NCI-H510A treated with DMSO at 0.1 percent for 48 hours (cell line): ENCODE measurements around the gene ARHGAP6.
"Not testable (repeated sequence)": the region's sequence is repeated elsewhere in the genome, so short reads cannot be mapped to it uniquely, and the experiment has no call there.

Source experiments
- DNase-seq: peaks from one replicate; lab custom pipeline; 2025; lab: John Stamatoyannopoulos, UW

ARHGAP6 gene

GRCh38 chrX:11648705-11649519 lies 16.8 kb downstream of the ARHGAP6 start:
- no peak for DNase-seq

DNA sequence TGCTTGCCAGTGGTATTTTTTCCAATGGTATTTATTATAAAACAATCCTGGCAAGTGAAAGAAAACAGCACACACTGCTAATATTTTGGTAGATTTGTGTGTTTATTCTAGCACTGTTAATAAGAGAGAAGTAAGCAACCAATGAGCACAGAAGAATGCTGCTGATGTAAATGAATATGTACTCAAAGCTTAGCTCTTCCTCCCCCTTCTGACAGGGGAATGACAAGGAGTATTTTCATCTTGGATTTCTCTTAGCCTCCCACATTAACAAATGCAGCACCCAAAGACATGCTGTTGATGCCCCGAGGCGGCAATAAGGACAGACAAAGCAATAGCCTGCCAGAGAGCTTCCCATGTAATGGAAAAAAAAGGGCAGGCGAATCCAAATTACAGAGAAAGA lies 18.6 kb downstream of the ARHGAP6 start:
- no peak for DNase-seq

- no peak for DNase-seq
These were observed 24.2 kb downstream of the ARHGAP6 start for GRCh38 chrX:11641349-11642065.

GRCh38 chrX:11640089-11640488 lies 25.6 kb downstream of the ARHGAP6 start:
- no peak for DNase-seq

DNA sequence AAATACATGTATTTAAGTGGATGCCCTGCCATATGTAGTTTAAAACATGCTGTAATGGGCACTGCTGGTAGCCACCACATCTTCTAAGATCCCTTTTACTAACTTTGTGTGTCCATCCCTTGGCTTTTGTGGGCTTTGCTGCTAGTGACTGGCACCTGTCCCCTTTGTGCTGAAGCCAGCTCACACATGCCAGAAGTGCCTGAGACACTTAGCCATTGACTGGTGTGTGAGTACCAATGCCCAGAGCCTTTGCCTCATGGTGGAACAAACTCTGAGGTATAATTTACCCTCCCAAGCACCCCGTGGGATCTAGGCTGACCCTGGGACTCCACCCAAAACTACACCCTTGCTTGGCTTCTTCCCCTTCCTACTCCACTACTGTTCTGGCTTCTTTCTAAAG lies 33.0 kb downstream of the ARHGAP6 start:
- no peak for DNase-seq

- no peak for DNase-seq
These were observed 36.0 kb downstream of the ARHGAP6 start for GRCh38 chrX:11629593-11630211.

- DNase-seq: no peak
These were observed 37.3 kb downstream of the ARHGAP6 start for GRCh38 chrX:11628399-11628798.

GRCh38 chrX:11626351-11626750 lies 39.4 kb downstream of the ARHGAP6 start:
- no peak for DNase-seq

DNA sequence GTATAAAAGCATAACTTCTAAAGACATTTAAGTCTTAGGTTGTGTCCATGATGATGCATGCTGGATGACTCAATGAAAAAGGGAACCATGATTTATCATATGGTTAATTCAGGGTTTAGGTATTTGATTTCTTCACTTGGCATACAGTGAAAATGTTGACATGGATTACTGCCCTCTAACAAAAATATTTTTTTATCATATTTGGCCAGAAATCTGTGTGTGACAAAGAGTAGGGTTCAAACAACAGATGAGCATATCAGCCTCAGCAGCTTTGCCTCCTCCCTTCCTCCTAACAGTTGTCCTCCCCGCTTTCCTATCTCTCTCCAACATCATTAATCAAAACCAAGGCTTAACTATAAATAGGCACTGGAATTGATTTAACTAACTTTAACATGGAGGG lies 46.3 kb downstream of the ARHGAP6 start:
- DNase-seq: no peak

DNA sequence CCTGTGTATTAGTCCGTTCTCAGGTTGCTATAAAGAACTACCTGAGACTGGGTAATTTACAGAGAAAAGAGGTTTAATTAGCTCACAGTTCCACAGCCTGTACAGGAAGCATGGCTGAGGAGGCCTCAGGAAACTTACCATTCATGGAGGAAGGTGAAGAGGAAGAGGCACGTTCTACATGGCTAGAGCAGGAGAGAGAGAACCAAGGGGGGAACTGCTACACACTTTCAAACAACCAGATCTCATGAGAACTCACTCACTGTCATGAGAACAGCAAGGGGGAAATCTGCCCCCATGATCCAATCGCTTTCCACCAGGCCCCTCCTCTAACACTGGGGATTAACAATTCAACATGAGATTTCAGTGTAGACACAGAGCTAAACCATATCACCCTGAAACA lies 51.5 kb downstream of the ARHGAP6 start:
- DNase-seq: not testable (repeated sequence)

DNA sequence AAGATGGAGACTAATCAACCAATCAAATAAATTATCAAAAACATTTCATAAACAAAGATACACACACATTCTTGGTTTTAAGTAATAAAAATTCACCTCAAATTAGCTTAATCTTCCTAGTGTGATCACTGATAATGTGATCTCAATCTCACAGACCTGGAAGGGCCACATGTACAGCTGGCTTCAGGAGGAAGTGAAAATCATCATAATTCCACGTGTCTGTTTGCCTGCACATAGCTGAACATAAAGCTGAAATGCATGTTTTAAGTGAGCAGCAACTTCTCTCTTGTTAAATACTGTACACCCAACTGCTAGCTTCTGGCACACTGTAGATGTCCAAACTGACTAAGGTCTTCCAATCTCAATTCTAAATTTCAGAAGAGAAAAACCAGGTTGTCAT lies 53.8 kb downstream of the ARHGAP6 start:
- DNase-seq: no peak

- no peak for DNase-seq
These were observed 54.6 kb downstream of the ARHGAP6 start for GRCh38 chrX:11611161-11611560.

- DNase-seq: no peak
These were observed 56.6 kb downstream of the ARHGAP6 start for GRCh38 chrX:11609109-11609508.

GRCh38 chrX:11606408-11606807 lies 59.3 kb downstream of the ARHGAP6 start:
- no peak for DNase-seq

GRCh38 chrX:11600578-11600977 lies 65.1 kb downstream of the ARHGAP6 start:
- no peak for DNase-seq

- DNase-seq: no peak
These were observed 68.2 kb downstream of the ARHGAP6 start for GRCh38 chrX:11597479-11597878.

DNA sequence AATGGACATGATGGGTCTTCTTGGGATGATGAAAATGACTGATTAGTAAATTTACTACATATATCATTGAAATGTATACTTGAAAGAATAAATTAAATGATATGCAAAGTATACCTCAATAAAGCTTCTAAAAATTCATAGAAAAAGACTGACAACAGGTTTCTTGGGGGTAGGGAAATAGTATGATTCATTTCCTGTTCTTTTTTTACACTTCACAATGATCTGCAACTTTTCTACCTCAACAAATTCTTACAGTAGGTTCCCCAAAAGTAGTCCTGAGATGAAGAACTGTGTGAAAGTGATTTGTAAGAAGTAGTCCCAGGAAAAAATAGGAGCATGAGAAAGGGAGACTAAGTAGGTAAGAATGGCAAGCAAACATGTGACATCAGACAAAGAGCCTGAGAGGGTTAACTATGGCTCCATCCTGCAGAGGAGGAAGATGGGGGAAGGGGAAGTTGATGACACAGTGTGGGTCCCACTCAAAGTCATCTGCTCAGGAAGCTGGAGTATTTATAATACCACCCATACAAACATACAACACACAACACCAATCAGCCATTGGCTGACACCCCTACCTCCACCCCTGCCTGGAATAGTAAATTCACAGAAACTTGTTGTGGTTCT lies 73.9 kb downstream of the ARHGAP6 start:
- DNase-seq: no peak

DNA sequence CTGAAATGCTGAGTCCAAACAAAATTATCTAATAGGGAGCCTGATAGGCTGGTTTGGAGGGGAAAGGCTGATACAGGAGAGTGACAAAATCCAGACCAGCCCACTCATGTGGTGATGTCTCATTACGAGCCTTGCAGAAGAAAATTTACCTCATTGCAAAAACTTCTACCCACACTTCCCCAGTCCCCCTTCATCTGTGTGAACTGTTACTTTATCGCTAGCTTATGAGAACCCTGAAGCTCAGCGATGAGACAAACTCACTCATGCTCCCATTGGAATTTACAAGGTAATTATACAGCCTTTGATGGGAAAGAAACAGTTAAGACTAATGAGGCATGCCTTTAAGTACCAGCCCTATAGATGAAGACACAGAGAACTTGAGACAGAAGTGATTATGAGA lies 76.1 kb downstream of the ARHGAP6 start:
- no peak for DNase-seq

GRCh38 chrX:11588097-11588496 lies 77.6 kb downstream of the ARHGAP6 start:
- no peak for DNase-seq

- no peak for DNase-seq
These were observed 80.5 kb downstream of the ARHGAP6 start for GRCh38 chrX:11585174-11585573.

DNA sequence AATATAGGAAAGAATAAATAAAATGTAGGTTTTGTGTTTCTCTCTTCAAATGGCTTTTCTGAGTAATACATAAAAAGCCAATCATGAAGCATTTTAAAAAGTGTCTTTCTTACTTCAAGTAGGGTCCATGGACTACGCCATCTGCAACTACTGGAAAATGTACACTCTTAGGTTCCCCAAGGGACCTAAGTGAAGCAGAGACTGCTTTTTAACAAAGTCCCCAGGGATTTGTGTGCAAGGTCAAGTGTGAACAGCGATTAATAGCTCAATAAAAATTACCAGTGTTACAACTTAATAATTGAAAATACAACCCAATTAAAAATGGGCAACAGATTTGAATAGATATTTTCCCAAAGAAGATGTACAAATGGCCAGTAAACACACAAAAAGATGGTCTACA lies 84.9 kb downstream of the ARHGAP6 start:
- no peak for DNase-seq
